Astrocyte (in vitro differentiated cells and primary cell): ENCODE results near the gene SIAH3. TPM values are rescaled to one million over a fixed set of nuclear protein-coding genes. Genes with fewer than 3 reads are reported as not detected.

Experiments used
- DNase-seq: peaks from one replicate; pipeline ENCODE4 v3.0.0-alpha.2; 2010; ENCODE audit warnings: low read depth
- FAIRE-seq: peaks from 2 replicates; lab custom pipeline; 2011; peaks lifted over from hg19 to GRCh38; lab: Jason Lieb, UNC
- H2AFZ ChIP-seq: 2 replicates; pipeline ENCODE4 v1.6.0; 2012; ENCODE audit warnings: low read depth, low read length, inconsistent platforms
- H3K27ac ChIP-seq: 2 replicates; pipeline ENCODE4 v1.5.1; 2011; ENCODE audit warnings: low read depth, low read length, inconsistent platforms
- H3K27me3 ChIP-seq: 2 replicates; pipeline ENCODE4 v1.6.0; 2011; ENCODE audit warnings: low read length, inconsistent platforms; ENCODE audit not compliant: insufficient read depth
- H3K36me3 ChIP-seq: 2 replicates; pipeline ENCODE4 v1.5.1; 2011; ENCODE audit warnings: low read length, inconsistent platforms; ENCODE audit not compliant: insufficient read depth
- H3K4me1 ChIP-seq: 2 replicates; pipeline ENCODE4 v1.5.1; 2011; ENCODE audit warnings: low read length, inconsistent platforms; ENCODE audit not compliant: insufficient read depth
- H3K4me2 ChIP-seq: 2 replicates; pipeline ENCODE4 v1.6.0; 2012; ENCODE audit warnings: low read length, inconsistent platforms
- H3K4me3 ChIP-seq: 2 replicates; pipeline ENCODE4 v1.5.1; 2011; ENCODE audit warnings: low read depth, mild to moderate bottlenecking, low read length, inconsistent platforms; ENCODE audit not compliant: insufficient read depth
- H3K79me2 ChIP-seq: 2 replicates; pipeline ENCODE4 v1.6.0; 2012; ENCODE audit warnings: mild to moderate bottlenecking, low read length, inconsistent platforms; ENCODE audit not compliant: insufficient read depth
- H3K9ac ChIP-seq: 2 replicates; pipeline ENCODE4 v1.6.0; 2012; ENCODE audit warnings: mild to moderate bottlenecking, low read length, inconsistent platforms
- H3K9me3 ChIP-seq: 2 replicates; pipeline ENCODE4 v1.5.1; 2012; ENCODE audit warnings: low read depth, mild to moderate bottlenecking, low read length, inconsistent platforms; ENCODE audit not compliant: insufficient read depth
- H4K20me1 ChIP-seq: 2 replicates; pipeline ENCODE4 v1.6.0; 2012; ENCODE audit warnings: low read length, inconsistent platforms; ENCODE audit not compliant: insufficient read depth
- H3K27ac Mint-ChIP-seq: one replicate; pipeline ENCODE4 v1.8.0; 2021; ENCODE audit warnings: mild to moderate bottlenecking, mixed read lengths; ENCODE audit not compliant: unreplicated experiment
- H3K27me3 Mint-ChIP-seq: one replicate; pipeline ENCODE4 v1.8.0; 2021; ENCODE audit warnings: low read depth, mixed read lengths; ENCODE audit not compliant: unreplicated experiment
- H3K36me3 Mint-ChIP-seq: one replicate; pipeline ENCODE4 v1.8.0; 2021; ENCODE audit warnings: low read depth, mixed read lengths; ENCODE audit not compliant: unreplicated experiment
- H3K4me1 Mint-ChIP-seq: one replicate; pipeline ENCODE4 v1.8.0; 2021; ENCODE audit warnings: low read depth, mixed read lengths; ENCODE audit not compliant: unreplicated experiment
- H3K4me3 Mint-ChIP-seq: one replicate; pipeline ENCODE4 v1.8.0; 2021; ENCODE audit warnings: mild to moderate bottlenecking, moderate library complexity, mixed read lengths; ENCODE audit not compliant: unreplicated experiment
- H3K9me3 Mint-ChIP-seq: one replicate; pipeline ENCODE4 v1.8.0; 2021; ENCODE audit warnings: mild to moderate bottlenecking, mixed read lengths; ENCODE audit not compliant: unreplicated experiment
- EZH2 ChIP-seq: IDR thresholded peaks from 2 replicates; pipeline ENCODE4 v1.6.1; 2012; ENCODE audit warnings: mild to moderate bottlenecking, low read length, inconsistent platforms; ENCODE audit not compliant: insufficient read depth
- total RNA-seq: library from RNA; stranded (reverse); gene quantifications from 2 replicates; pipeline ENCODE4 v1.2.1, GENCODE V29; 2021
- TF ChIP-seq, protein P1 (sequence below): IDR thresholded peaks from 2 replicates; pipeline ENCODE4 v1.5.1; 2011; ENCODE audit warnings: low read depth, mild to moderate bottlenecking, inconsistent platforms, low read length, moderate library complexity; ENCODE audit not compliant: insufficient read depth

Gene SIAH3
- total RNA-seq, 1 donor from 2014 or later = 0.07 TPM

DNA sequence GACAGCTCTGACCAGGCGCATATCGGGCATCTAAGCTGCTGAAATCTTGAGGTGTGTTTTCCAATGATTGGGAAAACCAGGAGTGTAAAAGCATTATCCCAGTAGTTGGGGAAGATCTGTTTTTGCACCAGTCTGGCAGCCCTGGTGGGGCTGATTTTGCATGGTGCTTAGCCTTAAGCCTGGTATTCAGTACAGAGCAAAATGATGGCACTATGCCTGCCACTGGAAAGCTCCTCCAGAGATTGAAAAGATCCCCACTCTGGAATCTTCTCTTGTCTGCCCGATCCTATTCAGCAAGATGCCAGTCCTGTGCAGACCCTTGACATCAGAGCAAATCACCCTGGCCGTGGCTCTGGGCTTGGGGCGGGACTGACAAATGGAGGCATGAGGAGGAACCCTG is 44.7 kb upstream of the SIAH3 start:
- Histone ChIP-seq H3K4me3 (no peak overlapping the region), H3K9ac (no peak overlapping the region), H3K4me1 (no peaks in the 10 kb centered on the region), H3K4me2 (no peak overlapping the region), H3K36me3 (no peaks in the 10 kb centered on the region), H3K9me3 (no peaks in the 10 kb centered on the region), H3K27me3 (peaks cover 11% of the 10 kb centered on the region), H4K20me1 (no peaks in the 10 kb centered on the region), H3K27ac (no peak overlapping the region), H3K79me2 (no peaks in the 10 kb centered on the region), H2AFZ (no peak overlapping the region)
- Mint-ChIP-seq H3K9me3 (no peaks in the 10 kb centered on the region), H3K27me3 (peaks cover 11% of the 10 kb centered on the region), H3K4me3 (no peak overlapping the region), H3K27ac (no peak overlapping the region), H3K4me1 (no peaks in the 10 kb centered on the region), H3K36me3 (no peaks in the 10 kb centered on the region)
- DNase-seq = no peak
- no peak for TF ChIP-seq EZH2
- TF ChIP-seq, protein P1, sequence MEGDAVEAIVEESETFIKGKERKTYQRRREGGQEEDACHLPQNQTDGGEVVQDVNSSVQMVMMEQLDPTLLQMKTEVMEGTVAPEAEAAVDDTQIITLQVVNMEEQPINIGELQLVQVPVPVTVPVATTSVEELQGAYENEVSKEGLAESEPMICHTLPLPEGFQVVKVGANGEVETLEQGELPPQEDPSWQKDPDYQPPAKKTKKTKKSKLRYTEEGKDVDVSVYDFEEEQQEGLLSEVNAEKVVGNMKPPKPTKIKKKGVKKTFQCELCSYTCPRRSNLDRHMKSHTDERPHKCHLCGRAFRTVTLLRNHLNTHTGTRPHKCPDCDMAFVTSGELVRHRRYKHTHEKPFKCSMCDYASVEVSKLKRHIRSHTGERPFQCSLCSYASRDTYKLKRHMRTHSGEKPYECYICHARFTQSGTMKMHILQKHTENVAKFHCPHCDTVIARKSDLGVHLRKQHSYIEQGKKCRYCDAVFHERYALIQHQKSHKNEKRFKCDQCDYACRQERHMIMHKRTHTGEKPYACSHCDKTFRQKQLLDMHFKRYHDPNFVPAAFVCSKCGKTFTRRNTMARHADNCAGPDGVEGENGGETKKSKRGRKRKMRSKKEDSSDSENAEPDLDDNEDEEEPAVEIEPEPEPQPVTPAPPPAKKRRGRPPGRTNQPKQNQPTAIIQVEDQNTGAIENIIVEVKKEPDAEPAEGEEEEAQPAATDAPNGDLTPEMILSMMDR = no peak
- FAIRE-seq = no peak

DNA sequence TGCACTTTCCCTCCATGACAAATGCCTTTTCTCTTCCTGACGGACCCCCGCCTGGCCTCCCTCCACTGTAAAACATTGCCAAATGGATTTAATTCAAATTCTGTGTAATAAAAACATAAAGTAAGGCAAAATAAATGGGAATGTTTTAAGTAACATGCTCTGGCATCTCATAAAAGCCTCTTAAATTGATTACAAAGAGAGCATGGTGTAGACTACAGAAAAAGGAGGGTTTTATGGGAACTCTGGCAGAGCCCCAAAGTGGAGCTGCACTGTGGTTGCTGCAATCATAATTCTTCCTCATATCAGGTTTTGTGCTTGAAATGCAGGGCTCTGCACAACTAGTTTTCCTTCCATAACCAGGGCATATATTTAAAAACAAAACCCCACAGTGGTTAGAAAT is 44.3 kb upstream of the SIAH3 start:
- Histone ChIP-seq H4K20me1 (no peaks in the 10 kb centered on the region), H3K27ac (no peak overlapping the region), H3K36me3 (no peaks in the 10 kb centered on the region), H2AFZ (no peak overlapping the region), H3K27me3 (peaks cover 11% of the 10 kb centered on the region), H3K4me2 (no peak overlapping the region), H3K4me3 (no peak overlapping the region), H3K9me3 (no peaks in the 10 kb centered on the region), H3K79me2 (no peaks in the 10 kb centered on the region), H3K9ac (no peak overlapping the region), H3K4me1 (no peaks in the 10 kb centered on the region)
- Mint-ChIP-seq H3K27me3 (peaks cover 15% of the 10 kb centered on the region), H3K36me3 (no peaks in the 10 kb centered on the region), H3K4me3 (no peak overlapping the region), H3K4me1 (no peaks in the 10 kb centered on the region), H3K9me3 (no peaks in the 10 kb centered on the region), H3K27ac (no peak overlapping the region)
- DNase-seq = no peak
- no peak for FAIRE-seq
- TF ChIP-seq EZH2 = no peak
- TF ChIP-seq, protein P1 = no peak

DNA sequence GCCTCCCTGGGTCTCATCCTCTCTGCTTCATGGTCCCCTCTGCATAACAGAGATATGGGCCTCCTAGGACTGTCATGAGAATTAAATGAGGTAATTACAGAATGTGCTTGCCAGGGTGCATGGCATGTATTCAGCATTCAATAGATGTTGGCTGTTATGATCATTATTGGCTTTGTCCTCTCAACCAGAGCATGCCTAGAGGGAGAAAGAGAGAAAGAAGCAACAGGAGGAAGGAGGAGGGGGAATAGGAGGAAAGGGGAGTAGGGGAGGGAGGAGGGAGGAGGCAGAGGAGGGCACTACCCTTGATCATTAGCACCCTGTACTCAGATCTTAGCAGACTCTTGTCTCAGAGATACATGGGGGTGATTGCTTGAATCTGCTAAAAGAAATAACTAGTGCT is 41.0 kb upstream of the SIAH3 start:
- H3K4me1 ChIP-seq = no peaks in the 10 kb centered on the region
- FAIRE-seq (no peak), DNase-seq (no peak)
- no peak overlapping the region for H2AFZ ChIP-seq
- Mint-ChIP-seq H3K36me3 (no peaks in the 10 kb centered on the region), H3K9me3 (no peaks in the 10 kb centered on the region), H3K27me3 (peaks cover 24% of the 10 kb centered on the region), H3K4me3 (no peak overlapping the region), H3K27ac (no peak overlapping the region), H3K4me1 (no peaks in the 10 kb centered on the region)
- H3K9me3 ChIP-seq = no peaks in the 10 kb centered on the region
- H3K4me3 ChIP-seq = no peak overlapping the region
- H3K27me3 ChIP-seq = peaks cover 11% of the 10 kb centered on the region
- no peak for TF ChIP-seq EZH2
- TF ChIP-seq, protein P1 = no peak
- no peaks in the 10 kb centered on the region for H3K79me2 ChIP-seq
- H3K27ac ChIP-seq = no peak overlapping the region
- H3K9ac ChIP-seq = no peak overlapping the region
- no peaks in the 10 kb centered on the region for H3K36me3 ChIP-seq
- no peak overlapping the region for H3K4me2 ChIP-seq
- no peaks in the 10 kb centered on the region for H4K20me1 ChIP-seq
